Prostate gland (tissue), 2 donors: Measurements from ENCODE around the gene CMSS1. TPM values are rescaled to one million over a fixed set of nuclear protein-coding genes. Genes with fewer than 3 reads are reported as not detected.

Experiments
- DNase-seq: peaks from one replicate; pipeline ENCODE4 v3.0.0-alpha.2; 2019; ENCODE audit warnings: low spot score
- H3K27ac ChIP-seq, 2 donors: fragments of 200-600 bp; sonication (generic); 2 replicates each; pipeline ENCODE4 v1.5.1; 2017 to 2019
- H3K27me3 ChIP-seq: fragments of 200-600 bp; sonication (generic); replicated peaks from 2 replicates; pipeline ENCODE4 v1.5.1; 2019; ENCODE audit not compliant: insufficient read depth
- H3K36me3 ChIP-seq, 2 donors: fragments of 200-600 bp; sonication (generic); 1 replicate in 1 of 2; 2 replicates in 1 of 2; pipeline versions ENCODE4 v1.5.1 to v1.8.1; 2017 to 2019
- H3K4me1 ChIP-seq: fragments of 200-600 bp; sonication (generic); replicated peaks from 2 replicates; pipeline ENCODE4 v1.5.1; 2019
- H3K4me3 ChIP-seq, 2 donors: fragments of 200-600 bp; sonication (generic); 2 replicates each; pipeline ENCODE4 v1.5.1; 2017 to 2019
- H3K9me3 ChIP-seq: fragments of 200-600 bp; sonication (generic); 2 replicates; pipeline ENCODE4 v1.5.1; 2017
- POLR2A ChIP-seq: fragments of 450-650 bp; IDR thresholded peaks from one replicate; pipeline ENCODE4 v1.6.1; 2016; ENCODE audit warnings: antibody characterized with exemption, mild to moderate bottlenecking
- POLR2AphosphoS5 ChIP-seq: sonication (generic); formaldehyde crosslinking; IDR thresholded peaks from one replicate; pipeline ENCODE4 v1.6.1; 2017; ENCODE audit warnings: antibody characterized with exemption
- WGBS: methylation state at CpG from one replicate; pipeline ENCODE4 v1.1.5; 2018; 5-methylcytosine and 5-hydroxymethylcytosine counted together
- intact Hi-C: fragments of 100-400 bp; cut with DNase I; formaldehyde crosslinking; loops from one replicate; pipeline ENCODE4 v1.14.2; 2022
- total RNA-seq, 2 donors: library from RNA; depleted of rRNA; stranded (reverse); fragments of >200 nt; gene quantifications; one replicate each; pipeline ENCODE4 v1.1.0, GENCODE V29; 2016
- TF ChIP-seq, protein P1 (sequence below), 4 experiments: fragments of 200-600 bp in 2 of 4; fragments of 450-650 bp in 2 of 4; sonication (generic) in 2 of 4; IDR thresholded peaks; 1 replicate in 3 of 4; 2 replicates in 1 of 4; pipeline ENCODE4 v1.5.1; 2016 to 2019; ENCODE audit warnings: antibody characterized with exemption in 4 of 4, mild to moderate bottlenecking in 2 of 4, moderate library complexity in 2 of 4

CMSS1 gene
- total RNA-seq, 2 donors from 2014 or later = 10.2 to 13.6 TPM

DNA sequence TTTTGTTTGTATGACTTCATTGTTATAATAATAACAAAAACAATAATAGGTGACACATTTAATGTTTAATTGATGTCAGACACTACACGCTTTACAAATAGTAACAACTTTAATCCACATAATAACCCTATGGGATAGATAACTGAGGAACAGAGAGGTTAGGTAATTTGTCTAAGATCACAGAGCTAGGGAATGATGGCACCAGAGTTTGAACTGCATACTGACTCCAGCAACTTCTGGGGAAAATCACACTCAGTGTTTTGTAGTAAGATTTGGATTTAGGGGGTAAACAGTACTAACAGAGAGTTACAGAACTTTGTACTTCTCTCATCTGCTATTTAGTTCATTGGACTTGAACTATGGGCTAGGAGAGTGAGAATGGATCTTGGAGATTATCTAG, 66.0 kb downstream of the CMSS1 start:
- WGBS = 98% methylated on average over 1 of the region's 1 CpG
- no peaks in the 10 kb centered on the region for H3K4me1 ChIP-seq
- no peak for DNase-seq
- no peaks in the 10 kb centered on the region for H3K36me3 ChIP-seq
- intact Hi-C loops = loop anchor here (5.0 kb wide), 1 partner anchor 44 kb away; no protein-coding TSS in a partner anchor
- H3K27me3 ChIP-seq = no peaks in the 10 kb centered on the region
- H3K9me3 ChIP-seq = no peaks in the 10 kb centered on the region
- TF ChIP-seq, protein P1, sequence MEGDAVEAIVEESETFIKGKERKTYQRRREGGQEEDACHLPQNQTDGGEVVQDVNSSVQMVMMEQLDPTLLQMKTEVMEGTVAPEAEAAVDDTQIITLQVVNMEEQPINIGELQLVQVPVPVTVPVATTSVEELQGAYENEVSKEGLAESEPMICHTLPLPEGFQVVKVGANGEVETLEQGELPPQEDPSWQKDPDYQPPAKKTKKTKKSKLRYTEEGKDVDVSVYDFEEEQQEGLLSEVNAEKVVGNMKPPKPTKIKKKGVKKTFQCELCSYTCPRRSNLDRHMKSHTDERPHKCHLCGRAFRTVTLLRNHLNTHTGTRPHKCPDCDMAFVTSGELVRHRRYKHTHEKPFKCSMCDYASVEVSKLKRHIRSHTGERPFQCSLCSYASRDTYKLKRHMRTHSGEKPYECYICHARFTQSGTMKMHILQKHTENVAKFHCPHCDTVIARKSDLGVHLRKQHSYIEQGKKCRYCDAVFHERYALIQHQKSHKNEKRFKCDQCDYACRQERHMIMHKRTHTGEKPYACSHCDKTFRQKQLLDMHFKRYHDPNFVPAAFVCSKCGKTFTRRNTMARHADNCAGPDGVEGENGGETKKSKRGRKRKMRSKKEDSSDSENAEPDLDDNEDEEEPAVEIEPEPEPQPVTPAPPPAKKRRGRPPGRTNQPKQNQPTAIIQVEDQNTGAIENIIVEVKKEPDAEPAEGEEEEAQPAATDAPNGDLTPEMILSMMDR (IDR thresholded peaks at IDR 0.05) = no peak
- TF ChIP-seq POLR2A = no peak
- no peak for TF ChIP-seq POLR2AphosphoS5
- H3K27ac ChIP-seq = no peak overlapping the region
- no peak overlapping the region for H3K4me3 ChIP-seq

DNA sequence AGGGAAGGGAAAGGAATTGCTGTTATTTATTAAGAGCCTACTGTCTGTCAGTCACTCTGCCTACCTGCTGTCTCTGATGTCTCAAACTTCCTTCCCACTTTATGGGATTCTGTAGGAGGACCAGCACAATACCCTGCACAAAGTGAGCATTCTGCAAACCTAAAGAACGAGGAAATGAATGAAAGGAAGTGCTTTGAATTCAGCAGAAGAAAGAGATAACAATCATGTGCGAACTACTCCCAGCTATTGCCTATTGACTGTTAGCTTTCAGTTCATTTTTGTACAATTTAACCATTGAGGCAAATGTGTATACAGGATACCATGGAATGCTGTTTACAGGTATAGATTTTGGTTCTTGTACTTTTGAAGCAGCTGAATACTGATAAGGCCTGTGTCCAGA, 66.8 kb downstream of the CMSS1 start:
- H3K27ac ChIP-seq = no peak overlapping the region
- H3K27me3 ChIP-seq = no peaks in the 10 kb centered on the region
- H3K36me3 ChIP-seq = no peaks in the 10 kb centered on the region
- TF ChIP-seq, protein P1 (IDR thresholded peaks at IDR 0.05) = no peak
- no peak for TF ChIP-seq POLR2A
- TF ChIP-seq POLR2AphosphoS5 = no peak
- no peak overlapping the region for H3K4me3 ChIP-seq
- H3K9me3 ChIP-seq = no peaks in the 10 kb centered on the region
- WGBS = 33% methylated on average over 2 of the region's 2 CpGs
- no peaks in the 10 kb centered on the region for H3K4me1 ChIP-seq
- intact Hi-C loops = loop anchor here (5.0 kb wide), 1 partner anchor 43 kb away; no protein-coding TSS in a partner anchor
- DNase-seq = no peak

DNA sequence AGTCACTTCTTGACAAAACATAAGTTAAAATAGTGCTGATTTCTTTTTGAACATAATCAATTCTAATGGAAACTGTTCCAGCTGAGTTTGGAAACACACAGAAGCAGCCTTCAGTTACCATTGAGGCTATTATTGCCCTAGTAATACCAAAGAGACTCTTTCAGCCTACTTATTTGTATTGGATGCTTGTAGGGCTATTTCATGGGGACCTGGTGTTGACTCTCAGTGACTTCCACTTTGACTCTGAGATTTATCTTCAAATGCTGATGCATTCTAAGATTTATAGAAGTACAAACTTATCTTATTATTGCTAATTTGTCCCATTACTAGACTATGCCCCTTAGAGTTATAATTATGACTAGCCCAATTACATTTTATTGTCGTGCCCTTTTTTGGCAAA, 67.4 kb downstream of the CMSS1 start:
- intact Hi-C loops = no loop called here
- no peak for DNase-seq
- H3K4me1 ChIP-seq = no peaks in the 10 kb centered on the region
- H3K4me3 ChIP-seq = no peak overlapping the region
- H3K9me3 ChIP-seq = no peaks in the 10 kb centered on the region
- no peaks in the 10 kb centered on the region for H3K27me3 ChIP-seq
- no peak overlapping the region for H3K27ac ChIP-seq
- WGBS = 98% methylated on average over 1 of the region's 1 CpG
- TF ChIP-seq POLR2A (no peak), POLR2AphosphoS5 (no peak)
- TF ChIP-seq, protein P1 (IDR thresholded peaks at IDR 0.05) = no peak
- no peaks in the 10 kb centered on the region for H3K36me3 ChIP-seq

DNA sequence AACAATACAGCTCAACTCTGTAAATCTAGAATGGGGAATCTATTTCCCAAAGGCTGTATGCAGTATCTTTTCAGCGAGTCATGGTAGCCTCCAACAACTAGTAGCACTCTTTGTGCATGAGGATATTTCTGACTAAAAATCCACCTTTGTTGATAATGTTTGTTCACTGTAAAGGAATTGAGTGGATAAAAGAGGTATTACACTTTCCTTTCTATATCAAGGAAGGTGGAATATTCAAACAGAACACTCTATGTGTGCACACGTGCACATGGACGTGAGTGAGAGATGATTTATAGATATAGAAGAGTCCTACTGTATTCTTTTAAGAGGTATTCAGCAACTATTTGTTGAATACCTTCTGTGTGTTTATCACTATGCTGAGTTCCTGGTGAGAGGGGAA, 68.2 kb downstream of the CMSS1 start:
- intact Hi-C loops = no loop called here
- WGBS = 96% methylated on average over 3 of the region's 3 CpGs
- no peaks in the 10 kb centered on the region for H3K36me3 ChIP-seq
- H3K4me1 ChIP-seq = no peaks in the 10 kb centered on the region
- no peak overlapping the region for H3K27ac ChIP-seq
- no peaks in the 10 kb centered on the region for H3K9me3 ChIP-seq
- H3K4me3 ChIP-seq = no peak overlapping the region
- no peaks in the 10 kb centered on the region for H3K27me3 ChIP-seq
- no peak for DNase-seq
- TF ChIP-seq POLR2AphosphoS5 = no peak
- no peak for TF ChIP-seq POLR2A
- TF ChIP-seq, protein P1 (IDR thresholded peaks at IDR 0.05) = no peak

DNA sequence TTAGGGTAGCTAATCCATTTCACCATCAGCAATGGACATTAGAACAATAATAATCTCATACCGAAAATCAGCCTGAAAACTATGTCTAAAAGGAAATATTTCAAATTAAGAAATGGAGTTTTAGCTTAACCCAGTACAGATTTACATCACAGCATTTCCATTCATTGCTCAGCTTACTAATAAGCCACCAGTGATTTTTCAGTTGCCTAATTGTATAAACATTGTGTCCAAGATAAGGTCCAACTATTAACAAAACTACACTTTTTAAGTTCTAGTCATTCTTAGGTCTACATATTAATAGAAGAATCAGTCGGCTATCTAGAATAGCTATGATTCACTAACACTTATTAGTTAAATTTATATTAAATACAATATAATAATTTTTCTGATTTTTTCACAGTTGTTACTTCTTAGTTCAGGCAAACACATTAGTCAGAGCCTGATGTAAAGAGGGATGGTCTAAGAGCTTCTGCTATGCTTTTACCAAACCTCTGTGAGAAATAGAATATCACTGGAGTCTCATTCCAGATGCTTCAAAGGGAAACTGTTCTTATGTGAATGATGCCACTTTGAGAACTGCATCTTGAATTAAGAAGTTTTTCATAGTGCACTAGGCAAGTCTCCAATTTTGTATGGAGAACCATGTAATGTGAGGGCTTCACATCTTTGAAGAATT, 74.1 kb downstream of the CMSS1 start:
- Histone ChIP-seq H3K4me1 (no peaks in the 10 kb centered on the region), H3K27me3 (no peaks in the 10 kb centered on the region), H3K4me3 (no peak overlapping the region), H3K27ac (no peak overlapping the region), H3K36me3 (no peaks in the 10 kb centered on the region), H3K9me3 (no peaks in the 10 kb centered on the region)
- intact Hi-C loops = no loop called here
- TF ChIP-seq, protein P1 (IDR thresholded peaks at IDR 0.05) = no peak
- TF ChIP-seq POLR2AphosphoS5 (no peak), POLR2A (no peak)
- WGBS = 94% methylated on average over 2 of the region's 2 CpGs
- DNase-seq = no peak
